GM19324 (cell line): Measurements from ENCODE around the gene HERPUD2.

Experiments
- ATAC-seq: cut with Tn5 transposase; IDR thresholded peaks from one replicate; pipeline ENCODE4 v1.9.1; 2021; ENCODE audit warnings: mild to moderate bottlenecking, moderate library complexity; ENCODE audit not compliant: unreplicated experiment, low FRiP score

The HERPUD2 gene

GRCh38 chr7:35694784-35695472 is at the start of gene HERPUD2:
TSS of gene HERPUD2 (minus strand) at chr7:35695135. CDS start at chr7:35694330, 805 bp downstream.
- ATAC-seq: peak; percentile 91

GRCh38 chr7:35738889-35739288 is 44.0 kb upstream of the HERPUD2 start:
- no peak for ATAC-seq

- ATAC-seq: no peak
These were observed 41.8 kb upstream of the HERPUD2 start for GRCh38 chr7:35736725-35737124.

DNA sequence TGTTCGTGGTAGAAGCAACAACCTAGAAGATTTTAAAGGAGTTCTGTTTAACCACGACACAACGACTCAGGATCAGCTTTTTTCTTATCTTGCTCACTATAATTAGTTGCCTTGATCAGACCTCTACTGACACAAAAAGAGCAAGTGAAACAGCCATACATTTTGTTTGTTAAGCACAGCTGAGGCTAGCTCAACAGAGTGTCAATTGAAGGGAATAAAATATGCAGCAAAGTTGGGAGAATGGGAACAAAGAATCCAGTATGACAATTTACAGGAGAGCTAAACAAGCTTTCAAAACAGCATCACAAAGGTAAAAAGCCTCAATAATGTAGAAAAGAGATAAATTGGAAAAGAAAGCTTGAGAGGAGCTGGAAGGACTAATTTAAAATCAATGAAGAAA is 40.5 kb upstream of the HERPUD2 start:
- no peak for ATAC-seq

DNA sequence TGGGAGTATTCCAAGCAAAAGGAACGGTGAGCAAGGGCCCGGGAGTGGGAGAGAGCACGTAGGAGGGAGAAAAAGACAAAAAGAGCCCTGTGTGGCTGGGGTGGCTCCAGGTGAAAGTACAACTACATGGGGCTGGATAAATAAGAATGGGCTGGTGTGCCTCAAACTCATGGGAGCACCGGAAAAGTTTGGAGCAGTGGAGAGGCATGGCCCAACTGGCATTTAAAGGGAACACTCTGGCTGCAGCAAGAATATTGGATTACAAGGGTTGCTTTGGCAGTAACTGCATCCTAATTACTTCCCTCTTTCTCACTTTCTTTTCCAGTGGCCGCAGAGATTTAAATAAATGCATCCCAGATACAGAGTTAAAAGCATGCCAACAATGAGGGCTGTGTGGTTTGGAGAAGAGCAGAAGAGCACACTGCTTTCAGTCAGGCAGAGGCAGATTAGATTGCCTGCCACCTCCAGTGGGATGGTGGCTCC is 39.1 kb upstream of the HERPUD2 start:
- ATAC-seq: no peak

- no peak for ATAC-seq
These were observed 36.4 kb upstream of the HERPUD2 start for GRCh38 chr7:35731349-35731748.

GRCh38 chr7:35729061-35729783 is 34.3 kb upstream of the HERPUD2 start:
- peak; percentile 58 for ATAC-seq

- no peak for ATAC-seq
These were observed 33.6 kb upstream of the HERPUD2 start for GRCh38 chr7:35728412-35729060.

DNA sequence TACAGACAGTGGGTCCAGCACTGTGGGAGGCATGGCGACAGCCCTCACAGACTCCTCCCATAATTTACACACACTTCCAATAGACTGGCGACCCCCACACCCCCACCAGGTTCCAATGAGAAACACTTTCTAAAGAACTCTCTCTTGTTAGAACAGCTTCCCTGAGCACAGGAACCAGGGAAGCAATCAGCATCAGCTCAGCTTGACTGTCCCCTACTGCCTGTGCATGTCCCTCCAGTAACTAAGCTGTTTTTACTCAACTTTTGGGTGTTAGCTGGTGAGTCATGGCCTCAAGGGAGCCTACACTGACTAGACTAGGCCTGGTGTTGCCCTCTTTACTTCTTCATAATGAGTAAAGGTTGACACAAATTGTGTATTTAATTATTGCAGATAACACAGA is 32.6 kb upstream of the HERPUD2 start:
- ATAC-seq: no peak

- ATAC-seq: no peak
These were observed 31.7 kb upstream of the HERPUD2 start for GRCh38 chr7:35726654-35727053.

GRCh38 chr7:35725280-35725680 is 30.3 kb upstream of the HERPUD2 start:
- peak; percentile 62 for ATAC-seq

DNA sequence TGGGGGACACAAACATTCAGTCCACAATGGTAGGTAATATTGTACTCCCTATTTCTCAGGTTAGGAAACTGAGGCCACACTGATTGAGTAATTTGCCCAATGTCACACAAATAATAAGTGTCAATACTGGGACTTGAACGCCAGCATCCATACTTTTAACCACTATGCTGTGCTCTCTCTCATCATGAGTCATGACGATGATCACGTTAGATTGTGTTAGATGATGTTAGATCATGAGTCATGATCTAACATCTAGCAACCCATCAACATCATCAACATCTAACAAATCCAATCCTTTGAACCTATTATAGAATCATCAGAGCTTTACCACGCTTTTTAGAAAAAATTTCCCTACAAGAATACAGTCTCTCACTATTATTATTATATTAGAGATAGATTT is 28.1 kb upstream of the HERPUD2 start:
- ATAC-seq: no peak

GRCh38 chr7:35722054-35722849 is 27.3 kb upstream of the HERPUD2 start:
- ATAC-seq: no peak

GRCh38 chr7:35721288-35721687 is 26.4 kb upstream of the HERPUD2 start:
- ATAC-seq: no peak

- no peak for ATAC-seq
These were observed 25.9 kb upstream of the HERPUD2 start for GRCh38 chr7:35720849-35721248.

DNA sequence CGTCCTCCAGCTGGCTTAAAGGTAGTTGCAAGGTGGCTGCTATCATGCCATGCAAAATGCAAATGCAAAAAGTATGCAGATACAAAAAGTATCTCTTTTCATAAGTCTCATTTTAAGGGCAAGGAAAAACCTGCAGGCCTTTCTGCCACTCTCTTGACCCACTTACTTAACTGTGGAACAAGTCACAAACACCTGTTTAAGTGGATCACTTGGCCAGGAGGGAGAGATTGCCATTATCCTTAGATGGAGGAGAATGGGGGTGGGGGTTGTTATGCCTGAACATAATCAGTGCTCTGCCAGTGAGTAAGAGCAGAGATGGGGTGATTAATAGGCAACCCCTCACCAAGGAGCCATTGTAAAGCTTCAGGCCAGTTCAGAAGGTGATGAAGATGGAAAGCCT is 25.1 kb upstream of the HERPUD2 start:
- no peak for ATAC-seq

DNA sequence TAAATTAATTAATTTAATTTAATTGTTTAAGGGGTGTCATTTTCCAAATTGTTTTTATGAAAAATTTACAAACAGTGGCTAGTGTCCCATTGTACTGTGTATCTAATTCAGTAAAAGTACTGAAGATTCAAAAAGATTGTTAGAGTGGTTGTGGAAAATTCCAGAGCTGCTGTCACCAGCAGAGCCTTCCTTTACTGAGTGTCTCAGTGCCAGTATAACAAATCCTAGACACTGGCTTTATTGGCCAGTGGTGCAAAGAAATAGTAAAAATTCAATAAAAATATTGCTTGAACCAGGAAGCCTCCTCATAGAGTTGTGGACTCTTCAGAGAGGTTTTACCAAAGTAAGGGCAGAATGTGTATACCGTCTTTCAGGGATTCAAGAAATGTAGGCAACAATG is 23.1 kb upstream of the HERPUD2 start:
- ATAC-seq: no peak

GRCh38 chr7:35717516-35717915 is 22.6 kb upstream of the HERPUD2 start:
- no peak for ATAC-seq

GRCh38 chr7:35717013-35717412 is 22.1 kb upstream of the HERPUD2 start:
- ATAC-seq: no peak

- no peak for ATAC-seq
These were observed 21.3 kb upstream of the HERPUD2 start for GRCh38 chr7:35716038-35716803.
